ENCODE data around the gene SAMD8.
"Not testable (repeated sequence)": the region's sequence is repeated elsewhere in the genome, so short reads cannot be mapped to it uniquely, and the experiment has no call there.

The SAMD8 gene

GRCh38 chr10:75201793-75202307 lies 90.4 kb downstream of the SAMD8 start:
- TF ChIP-seq, protein P1, sequence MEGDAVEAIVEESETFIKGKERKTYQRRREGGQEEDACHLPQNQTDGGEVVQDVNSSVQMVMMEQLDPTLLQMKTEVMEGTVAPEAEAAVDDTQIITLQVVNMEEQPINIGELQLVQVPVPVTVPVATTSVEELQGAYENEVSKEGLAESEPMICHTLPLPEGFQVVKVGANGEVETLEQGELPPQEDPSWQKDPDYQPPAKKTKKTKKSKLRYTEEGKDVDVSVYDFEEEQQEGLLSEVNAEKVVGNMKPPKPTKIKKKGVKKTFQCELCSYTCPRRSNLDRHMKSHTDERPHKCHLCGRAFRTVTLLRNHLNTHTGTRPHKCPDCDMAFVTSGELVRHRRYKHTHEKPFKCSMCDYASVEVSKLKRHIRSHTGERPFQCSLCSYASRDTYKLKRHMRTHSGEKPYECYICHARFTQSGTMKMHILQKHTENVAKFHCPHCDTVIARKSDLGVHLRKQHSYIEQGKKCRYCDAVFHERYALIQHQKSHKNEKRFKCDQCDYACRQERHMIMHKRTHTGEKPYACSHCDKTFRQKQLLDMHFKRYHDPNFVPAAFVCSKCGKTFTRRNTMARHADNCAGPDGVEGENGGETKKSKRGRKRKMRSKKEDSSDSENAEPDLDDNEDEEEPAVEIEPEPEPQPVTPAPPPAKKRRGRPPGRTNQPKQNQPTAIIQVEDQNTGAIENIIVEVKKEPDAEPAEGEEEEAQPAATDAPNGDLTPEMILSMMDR (IDR thresholded peaks at IDR 0.05; ENCODE audit: low read depth, low read length, missing control alignments) = no peak
- in situ Hi-C loops (cut with HindIII; ENCODE audit: low pct_ligation_motif_present, low sequenced_read_pairs) = no loop called here
- DNase-seq = no peak
- no peaks in the 10 kb centered on the region for H3K27me3 ChIP-seq (replicated peaks)
- no peak overlapping the region for H3K4me3 ChIP-seq (ENCODE audit: low read depth, low read length)
- H3K36me3 ChIP-seq (replicated peaks) = no peaks in the 10 kb centered on the region
- H3K27ac ChIP-seq = no peak overlapping the region

DNA sequence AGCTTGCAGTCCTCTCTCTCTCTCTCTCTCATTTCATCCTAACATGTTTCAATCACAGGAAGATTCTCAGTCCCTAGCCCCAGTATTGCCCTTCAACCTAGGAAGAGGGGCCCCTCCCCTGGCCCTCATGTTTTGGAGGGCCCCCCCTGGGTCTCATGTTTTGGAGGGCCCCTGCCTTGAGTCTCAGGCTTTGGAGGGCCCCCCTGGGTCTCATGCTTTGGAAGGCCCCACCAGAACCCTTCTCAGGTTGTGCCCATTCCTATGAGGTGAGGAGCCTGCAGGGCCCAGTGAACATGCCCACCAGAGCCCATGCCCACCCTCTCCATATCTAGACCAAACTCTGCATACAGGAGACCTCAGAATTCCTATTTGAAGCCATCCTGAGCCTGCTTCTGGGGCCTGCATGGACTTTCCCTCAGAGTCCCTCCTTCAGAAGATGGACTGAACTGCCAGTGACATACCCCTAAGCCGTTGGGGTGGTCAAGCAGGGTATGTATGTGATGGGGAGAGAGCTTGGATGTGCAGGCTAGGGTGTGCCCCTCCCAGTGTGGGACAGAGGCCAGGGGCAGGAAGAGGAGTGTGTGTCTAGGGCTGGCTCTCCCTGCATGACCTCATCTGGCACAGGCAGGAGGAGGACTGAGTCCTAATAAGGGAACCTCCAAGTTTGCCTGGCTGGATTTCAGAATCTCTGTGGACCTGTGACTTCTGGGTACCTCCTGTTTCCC lies 91.0 kb downstream of the SAMD8 start:
- H3K4me3 ChIP-seq (ENCODE audit: low read depth, low read length) = no peak overlapping the region
- H3K27ac ChIP-seq = no peak overlapping the region
- TF ChIP-seq, protein P1 (IDR thresholded peaks at IDR 0.05; ENCODE audit: low read depth, low read length, missing control alignments) = no peak
- peak; percentile 24 for DNase-seq
- H3K36me3 ChIP-seq (replicated peaks) = no peaks in the 10 kb centered on the region
- in situ Hi-C loops (cut with HindIII; ENCODE audit: low pct_ligation_motif_present, low sequenced_read_pairs) = no loop called here
- H3K27me3 ChIP-seq (replicated peaks) = no peaks in the 10 kb centered on the region

GRCh38 chr10:75203046-75203620 lies 91.7 kb downstream of the SAMD8 start:
- H3K27me3 ChIP-seq (replicated peaks); DNase-seq; H3K36me3 ChIP-seq (replicated peaks); H3K27ac ChIP-seq; H3K4me3 ChIP-seq (ENCODE audit: low read depth, low read length); in situ Hi-C loops (cut with HindIII; ENCODE audit: low pct_ligation_motif_present, low sequenced_read_pairs): not testable (repeated sequence)

GRCh38 chr10:75203724-75204123 lies 92.3 kb downstream of the SAMD8 start:
- Histone ChIP-seq H3K4me3 (ENCODE audit: low read depth, low read length) (no peak overlapping the region), H3K27me3 (replicated peaks) (no peaks in the 10 kb centered on the region), H3K36me3 (replicated peaks) (no peaks in the 10 kb centered on the region), H3K27ac (no peak overlapping the region)
- TF ChIP-seq, protein P1 (IDR thresholded peaks at IDR 0.05; ENCODE audit: low read depth, low read length, missing control alignments) = no peak
- in situ Hi-C loops (cut with HindIII; ENCODE audit: low pct_ligation_motif_present, low sequenced_read_pairs) = no loop called here
- DNase-seq = no peak

GRCh38 chr10:75205908-75206307 lies 94.5 kb downstream of the SAMD8 start:
- Histone ChIP-seq H3K27ac (no peak overlapping the region), H3K36me3 (replicated peaks) (peaks cover 3% of the 10 kb centered on the region), H3K4me3 (ENCODE audit: low read depth, low read length) (no peak overlapping the region), H3K27me3 (replicated peaks) (no peaks in the 10 kb centered on the region)
- in situ Hi-C loops (cut with HindIII; ENCODE audit: low pct_ligation_motif_present, low sequenced_read_pairs) = no loop called here
- no peak for DNase-seq
- TF ChIP-seq, protein P1 (IDR thresholded peaks at IDR 0.05; ENCODE audit: low read depth, low read length, missing control alignments) = no peak

- H3K36me3 ChIP-seq (replicated peaks); H3K27ac ChIP-seq; H3K27me3 ChIP-seq (replicated peaks); H3K4me3 ChIP-seq (ENCODE audit: low read depth, low read length); in situ Hi-C loops (cut with HindIII; ENCODE audit: low pct_ligation_motif_present, low sequenced_read_pairs); DNase-seq: not testable (repeated sequence)
These were observed 95.2 kb downstream of the SAMD8 start for GRCh38 chr10:75206638-75207037.
